ENCODE data around the gene SFI1.
A peak's percentile ranks its signal among the peaks of the same experiment; 100 is the strongest.
"Not testable (repeated sequence)": the region's sequence is repeated elsewhere in the genome, so short reads cannot be mapped to it uniquely, and the experiment has no call there.

Gene SFI1

GRCh38 chr22:31496007-31496734, at the start of gene SFI1:
Gene SFI1 (plus strand): TSS chr22:31496536. CDS start chr22:31508285, 11,749 bp downstream.
- peak; percentile 94 to 95 for DNase-seq

GRCh38 chr22:31446767-31447166, 49.6 kb upstream of the SFI1 start:
- no peak for DNase-seq

GRCh38 chr22:31447337-31447736, 49.0 kb upstream of the SFI1 start:
- DNase-seq = no peak

GRCh38 chr22:31448382-31448781, 48.0 kb upstream of the SFI1 start:
- no peak for DNase-seq

GRCh38 chr22:31449506-31449905, 46.8 kb upstream of the SFI1 start:
- DNase-seq = no peak

- peak; percentile 12 to 40 for DNase-seq
Measured at GRCh38 chr22:31451709-31452571, 44.4 kb upstream of the SFI1 start.

GRCh38 chr22:31461699-31462098, 34.6 kb upstream of the SFI1 start:
- DNase-seq = no peak

- DNase-seq = no peak
Measured at GRCh38 chr22:31465307-31465706, 31.0 kb upstream of the SFI1 start.

GRCh38 chr22:31474743-31475142, 21.6 kb upstream of the SFI1 start:
- DNase-seq = no peak

- DNase-seq = no peak
Measured at GRCh38 chr22:31475800-31476199, 20.5 kb upstream of the SFI1 start.

GRCh38 chr22:31477329-31477728, 19.0 kb upstream of the SFI1 start:
- DNase-seq = no peak

GRCh38 chr22:31481129-31481528, 15.2 kb upstream of the SFI1 start:
- DNase-seq = no peak

GRCh38 chr22:31482470-31482869, 13.9 kb upstream of the SFI1 start:
- DNase-seq = not testable (repeated sequence)

GRCh38 chr22:31486369-31486768, 10.0 kb upstream of the SFI1 start:
- not testable (repeated sequence) for DNase-seq

- no peak for DNase-seq
Measured at GRCh38 chr22:31486951-31487350, 9.4 kb upstream of the SFI1 start.

- no peak for DNase-seq
Measured at GRCh38 chr22:31488346-31488883, 7.9 kb upstream of the SFI1 start.

- peak in 1 of 2 donors; percentile 21 for DNase-seq
Measured at GRCh38 chr22:31488988-31489617, 7.2 kb upstream of the SFI1 start.

GRCh38 chr22:31489632-31490495, 6.5 kb upstream of the SFI1 start, which contains the start of gene EIF4ENIF1:
Gene EIF4ENIF1 (minus strand): TSS chr22:31489842. CDS start chr22:31488718, 1,124 bp downstream.
- peak; percentile 86 to 91 for DNase-seq

- DNase-seq = peak; percentile 75 to 86
Measured at GRCh38 chr22:31490496-31490925, 5.8 kb upstream of the SFI1 start.

- DNase-seq = no peak
Measured at GRCh38 chr22:31491218-31491962, 4.9 kb upstream of the SFI1 start.

GRCh38 chr22:31492151-31492550, 4.2 kb upstream of the SFI1 start:
- DNase-seq = no peak

Measured in CD4-positive, alpha-beta T cell treated with Interleukin-4 for 1 hour (primary cell).